Trophoblast cell (in vitro differentiated cells and primary cell): Measurements from ENCODE around the gene HERC2.

Source experiments
- DNase-seq, 2 donors: peaks; one replicate each; pipeline ENCODE4 v3.0.0-alpha.2; 2016
- H2AFZ ChIP-seq: 2 replicates; pipeline ENCODE4 v1.6.1; 2013; ENCODE audit warnings: low read length, moderate library complexity, mild to moderate bottlenecking; ENCODE audit not compliant: insufficient read depth, poor library complexity
- H2AK5ac ChIP-seq: 2 replicates; pipeline ENCODE4 v1.6.1; 2013; ENCODE audit warnings: mild to moderate bottlenecking, low read length
- H2BK120ac ChIP-seq: 2 replicates; pipeline ENCODE4 v1.6.1; 2013; ENCODE audit warnings: low read length, mild to moderate bottlenecking, moderate library complexity; ENCODE audit not compliant: insufficient read depth, poor library complexity
- H2BK12ac ChIP-seq: 2 replicates; pipeline ENCODE4 v1.6.1; 2013; ENCODE audit warnings: mild to moderate bottlenecking, low read length, moderate library complexity
- H2BK5ac ChIP-seq: 2 replicates; pipeline ENCODE4 v1.6.1; 2013; ENCODE audit warnings: low read length, low read depth, moderate library complexity, mild to moderate bottlenecking; ENCODE audit not compliant: poor library complexity
- H3K14ac ChIP-seq: 2 replicates; pipeline ENCODE4 v1.6.1; 2013; ENCODE audit warnings: mild to moderate bottlenecking, low read length
- H3K18ac ChIP-seq: 2 replicates; pipeline ENCODE4 v1.6.1; 2013; ENCODE audit warnings: mild to moderate bottlenecking, low read length
- H3K23ac ChIP-seq: 2 replicates; pipeline ENCODE4 v1.6.1; 2013; ENCODE audit warnings: low read length
- H3K27ac ChIP-seq: 2 replicates; pipeline ENCODE4 v1.5.1; 2013; ENCODE audit warnings: low read depth, mild to moderate bottlenecking, inconsistent platforms, low read length, moderate library complexity
- H3K27me3 ChIP-seq: 2 replicates; pipeline ENCODE4 v1.6.1; 2013; ENCODE audit warnings: inconsistent platforms, mild to moderate bottlenecking, low read length, moderate library complexity; ENCODE audit not compliant: insufficient read depth
- H3K36me3 ChIP-seq, 2 experiments: 1 replicate in 1 of 2; 2 replicates in 1 of 2; pipeline ENCODE4 v1.6.1; 2013; ENCODE audit warnings: low read length in 2 of 2, mild to moderate bottlenecking in 2 of 2, moderate library complexity in 1 of 2; ENCODE audit not compliant: insufficient read depth in 2 of 2, control insufficient read depth in 1 of 2
- H3K4ac ChIP-seq: 2 replicates; pipeline ENCODE4 v1.6.1; 2013; ENCODE audit warnings: low read depth, mild to moderate bottlenecking, low read length, moderate library complexity
- H3K4me1 ChIP-seq, 2 experiments: 1 replicate in 1 of 2; 2 replicates in 1 of 2; pipeline ENCODE4 v1.6.1; 2013; ENCODE audit warnings: low read length in 2 of 2, mild to moderate bottlenecking in 2 of 2, moderate library complexity in 1 of 2; ENCODE audit not compliant: insufficient read depth in 2 of 2, control insufficient read depth in 1 of 2
- H3K4me2 ChIP-seq: 2 replicates; pipeline ENCODE4 v1.6.1; 2013; ENCODE audit warnings: inconsistent platforms, mild to moderate bottlenecking, low read length, moderate library complexity
- H3K4me3 ChIP-seq: 2 replicates; pipeline ENCODE4 v1.5.1; 2013; ENCODE audit warnings: mild to moderate bottlenecking, low read depth, low read length, inconsistent platforms
- H3K79me1 ChIP-seq: one replicate; pipeline ENCODE4 v1.6.1; 2013; ENCODE audit warnings: low read length
- H3K79me2 ChIP-seq: 2 replicates; pipeline ENCODE4 v1.6.1; 2013; ENCODE audit warnings: low read length, mild to moderate bottlenecking; ENCODE audit not compliant: control insufficient read depth, insufficient read depth, poor library complexity
- H3K9ac ChIP-seq: 2 replicates; pipeline ENCODE4 v1.6.1; 2013; ENCODE audit warnings: mild to moderate bottlenecking, low read length
- H3K9me3 ChIP-seq: 2 replicates; pipeline ENCODE4 v1.6.1; 2013; ENCODE audit warnings: low read depth, mild to moderate bottlenecking, control low read depth, inconsistent platforms, low read length; ENCODE audit not compliant: insufficient read depth
- H4K12ac ChIP-seq: 2 replicates; pipeline ENCODE4 v1.6.1; 2013; ENCODE audit warnings: low read depth, mild to moderate bottlenecking, low read length, moderate library complexity
- H4K8ac ChIP-seq: 2 replicates; pipeline ENCODE4 v1.6.1; 2013; ENCODE audit warnings: low read depth, mild to moderate bottlenecking, low read length, moderate library complexity
- H4K91ac ChIP-seq: one replicate; pipeline ENCODE4 v1.6.1; 2013; ENCODE audit warnings: low read depth, mild to moderate bottlenecking, low read length, moderate library complexity
- WGBS: extraction: QIAGEN DNeasy Blood & Tissue Kit; methylation state at CpG from one replicate; pipeline ENCODE4 v1.1.7; 2013; ENCODE audit warnings: missing lambda C conversion rate; ENCODE audit not compliant: insufficient read length, insufficient coverage; ENCODE audit errors: extremely low coverage; 5-methylcytosine and 5-hydroxymethylcytosine counted together

The HERC2 gene

GRCh38 chr15:28112962-28113361 is 209.0 kb downstream of the HERC2 start:
- H3K79me2 ChIP-seq: no peaks in the 10 kb centered on the region
- peaks cover 51 to 55% of the 10 kb centered on the region in 2 experiments for H3K36me3 ChIP-seq
- H3K4me1 ChIP-seq: no peaks in the 10 kb centered on the region
- H3K14ac ChIP-seq: no peak overlapping the region
- H3K18ac ChIP-seq: no peak overlapping the region
- no peak overlapping the region for H2BK5ac ChIP-seq
- WGBS: no CpG with 5 or more reads among the region's 26 CpGs
- H2BK12ac ChIP-seq: no peak overlapping the region
- H4K12ac ChIP-seq: no peak overlapping the region
- H3K9ac ChIP-seq: no peak overlapping the region
- no peak overlapping the region for H3K4ac ChIP-seq
- H3K9me3 ChIP-seq: peaks cover 9% of the 10 kb centered on the region
- no peak overlapping the region for H4K91ac ChIP-seq
- no peak overlapping the region for H3K23ac ChIP-seq
- H3K27me3 ChIP-seq: no peaks in the 10 kb centered on the region
- H2AK5ac ChIP-seq: no peak overlapping the region
- DNase-seq: no peak
- H2AFZ ChIP-seq: no peak overlapping the region
- no peak overlapping the region for H3K4me3 ChIP-seq
- no peak overlapping the region for H2BK120ac ChIP-seq
- H3K4me2 ChIP-seq: no peak overlapping the region
- H3K79me1 ChIP-seq: no peaks in the 10 kb centered on the region
- H4K8ac ChIP-seq: no peak overlapping the region
- no peak overlapping the region for H3K27ac ChIP-seq

GRCh38 chr15:28112101-28112760 is 209.7 kb downstream of the HERC2 start:
- DNase-seq: no peak

GRCh38 chr15:28111543-28111942 is 210.4 kb downstream of the HERC2 start:
- Histone ChIP-seq H3K27ac (no peak overlapping the region), H4K8ac (no peak overlapping the region), H2AK5ac (no peak overlapping the region), H4K12ac (no peak overlapping the region), H3K79me1 (no peaks in the 10 kb centered on the region), H3K4me2 (no peak overlapping the region), H3K14ac (no peak overlapping the region), H3K4ac (no peak overlapping the region), H3K4me1 (peaks cover 3 to 8% of the 10 kb centered on the region in 2 experiments), H4K91ac (no peak overlapping the region), H3K18ac (no peak overlapping the region), H2BK12ac (no peak overlapping the region), H3K4me3 (peak overlapping the region; percentile 11), H3K79me2 (no peaks in the 10 kb centered on the region), H2BK5ac (no peak overlapping the region), H3K36me3 (peaks cover 38 to 43% of the 10 kb centered on the region in 2 experiments), H2BK120ac (no peak overlapping the region), H3K9ac (no peak overlapping the region), H3K27me3 (peaks cover 12% of the 10 kb centered on the region), H3K23ac (no peak overlapping the region), H3K9me3 (peaks cover 6% of the 10 kb centered on the region), H2AFZ (no peak overlapping the region)
- no peak for DNase-seq
- WGBS: no CpG with 5 or more reads among the region's 26 CpGs

More at GRCh38 chr15:28112101-28112760, 209.7 kb downstream of the HERC2 start:
- Histone ChIP-seq H4K91ac (no peak overlapping the region), H3K79me1 (no peaks in the 10 kb centered on the region), H3K4ac (no peak overlapping the region), H2AK5ac (no peak overlapping the region), H2BK5ac (no peak overlapping the region), H3K4me2 (no peak overlapping the region), H3K9ac (no peak overlapping the region), H4K12ac (no peak overlapping the region), H3K14ac (no peak overlapping the region), H3K79me2 (no peaks in the 10 kb centered on the region), H4K8ac (no peak overlapping the region), H3K4me1 (peaks cover 0 to under 1% of the 10 kb centered on the region in 2 experiments), H3K4me3 (no peak overlapping the region), H3K18ac (no peak overlapping the region), H3K36me3 (peaks cover 45 to 49% of the 10 kb centered on the region in 2 experiments), H3K23ac (no peak overlapping the region), H3K27me3 (peaks cover 5% of the 10 kb centered on the region), H2BK120ac (no peak overlapping the region), H3K27ac (no peak overlapping the region), H3K9me3 (peaks cover 7% of the 10 kb centered on the region), H2BK12ac (no peak overlapping the region), H2AFZ (no peak overlapping the region)
- no CpG with 5 or more reads among the region's 20 CpGs for whole genome bisulfite sequencing

GRCh38 chr15:28110481-28110881 is 211.5 kb downstream of the HERC2 start:
- no CpG with 5 or more reads among the region's 7 CpGs for WGBS
- no peak overlapping the region for H4K12ac ChIP-seq

More at GRCh38 chr15:28110481-28110881, 211.5 kb downstream of the HERC2 start:
- H3K79me2 ChIP-seq: no peaks in the 10 kb centered on the region
- DNase-seq: no peak
- H3K4me1 ChIP-seq: peaks cover 6 to 10% of the 10 kb centered on the region in 2 experiments
- no peak overlapping the region for H3K9ac ChIP-seq
- H2AFZ ChIP-seq: no peak overlapping the region
- H2BK12ac ChIP-seq: no peak overlapping the region
- peaks cover 13% of the 10 kb centered on the region for H3K9me3 ChIP-seq
- no peak overlapping the region for H3K14ac ChIP-seq
- no peak overlapping the region for H3K27ac ChIP-seq
- no peak overlapping the region for H2BK120ac ChIP-seq
- H4K91ac ChIP-seq: no peak overlapping the region
- H3K36me3 ChIP-seq: peaks cover 32 to 38% of the 10 kb centered on the region in 2 experiments
- no peak overlapping the region for H2AK5ac ChIP-seq
- no peak overlapping the region for H3K18ac ChIP-seq
- no peak overlapping the region for H3K4me2 ChIP-seq
- H3K79me1 ChIP-seq: no peaks in the 10 kb centered on the region
- H2BK5ac ChIP-seq: no peak overlapping the region
- H3K27me3 ChIP-seq: peaks cover 21% of the 10 kb centered on the region
- H4K8ac ChIP-seq: no peak overlapping the region
- H3K4me3 ChIP-seq: no peak overlapping the region
- no peak overlapping the region for H3K23ac ChIP-seq
- H3K4ac ChIP-seq: no peak overlapping the region
